ENCODE measurements around the gene GABRE. TPM values are rescaled to one million over a fixed set of nuclear protein-coding genes. Genes with fewer than 3 reads are reported as not detected.

GABRE gene
- total and polyA plus RNA-seq, 10 of the 15 experiments (the other 5 are each of a cell fraction or from before 2014, with no cell fraction given), result 0.01 to 0.15 (median 0.10) TPM; not detected in 6

- ATAC-seq (no peak), FAIRE-seq (no peak), DNase-seq (ENCODE audit: low read depth, low spot score) (no peak)
- no peaks in the 10 kb centered on the region for H3K4me1 ChIP-seq (ENCODE audit: control insufficient read depth, insufficient read depth, low read length)
- no peaks in the 10 kb centered on the region for H3K36me3 ChIP-seq (ENCODE audit: control insufficient read depth in 2 of 2, insufficient read depth in 2 of 2, low read length in 1 of 2)
- H3K27ac ChIP-seq (ENCODE audit: control insufficient read depth, insufficient read depth), result no peak overlapping the region
- ChIA-PET SMC1A (ENCODE audit: uncharacterized antibody, unreplicated experiment) (no interaction called here), CTCF (no interaction called here), RAD21 (ENCODE audit: unreplicated experiment) (no interaction called here), POLR2A (no interaction called here)
- H3K4me2 ChIP-seq (ENCODE audit: control insufficient read depth, insufficient read depth), result no peak overlapping the region
- H3K79me2 ChIP-seq (ENCODE audit: control insufficient read depth, insufficient read depth, low read length), result no peaks in the 10 kb centered on the region
- H3K27me3 ChIP-seq (replicated peaks in 1 of 2; ENCODE audit: control insufficient read depth in 2 of 2, insufficient read depth in 2 of 2, low read length in 1 of 2), result no peaks in the 10 kb centered on the region
- in situ Hi-C loops (cut with MboI) (no loop called here), intact Hi-C loops (cut with micrococcal nuclease; ENCODE audit: unreplicated experiment) (no loop called here)
- WGBS (ENCODE audit: insufficient coverage, insufficient replicate concordance, low lambda C conversion rate, missing lambda C conversion rate), result 4% methylated on average over 12 of the region's 12 CpGs
- no peak overlapping the region for H3K9ac ChIP-seq (ENCODE audit: control insufficient read depth, insufficient read depth, low read length)
- H2AFZ ChIP-seq (ENCODE audit: control insufficient read depth, low read depth, low read length), result no peak overlapping the region
- no peak for TF ChIP-seq MTA2 (IDR thresholded peaks at IDR 0.05; ENCODE audit: low read depth)
- no peak for TF ChIP-seq HDGF (IDR thresholded peaks at IDR 0.05)
- no peak for TF ChIP-seq CBX3 (IDR thresholded peaks at IDR 0.05; ENCODE audit: borderline replicate concordance, low read depth)
- TF ChIP-seq SMC3 (IDR thresholded peaks at IDR 0.05; ENCODE audit: borderline replicate concordance, low read length), result no peak
- no peak for TF ChIP-seq FOS (IDR thresholded peaks at IDR 0.05; ENCODE audit: borderline replicate concordance, extremely low read depth, insufficient read length)
- TF ChIP-seq RBBP5 (conservative IDR thresholded peaks at IDR 0.05), result no peak
- TF ChIP-seq RCOR1 (conservative IDR thresholded peaks at IDR 0.05; ENCODE audit: low read depth, low read length), result no peak
- TF ChIP-seq STAT3 (IDR thresholded peaks at IDR 0.05; ENCODE audit: low read depth, low read length), result no peak
- TF ChIP-seq ATF2 (IDR thresholded peaks at IDR 0.05; ENCODE audit: low read length), result no peak
- no peak for TF ChIP-seq CREB1 (IDR thresholded peaks at IDR 0.05; ENCODE audit: low read depth)
- no peak overlapping the region for H3K4me3 ChIP-seq
- H3K9me3 ChIP-seq (replicated peaks; ENCODE audit: control insufficient read depth, insufficient read depth, low read length), result no peaks in the 10 kb centered on the region
- BruUV-seq (replicated peaks), result no TSS peak
- H4K20me1 ChIP-seq (ENCODE audit: control insufficient read depth, insufficient read depth), result no peaks in the 10 kb centered on the region
These were observed 69.5 kb downstream of the GABRE start for GRCh38 chrX:151904989-151905388.

MicroRNAs encoded within 50 kb of the gene (microRNA counts, 767-probe panel; counts per million panel counts)
- 1,125 counts per million, percentile 35 among the panel's probes with 10 or more counts for microRNA hsa-miR-224-5p
- microRNA hsa-miR-452-5p, result 55.3 counts per million

Small RNAs within 50 kb of the gene (microRNA-seq; reads per million reads assigned to microRNA genes)
- gene MIR224, result 11.5 reads per million, percentile 46 among the genes with 10 or more reads in this experiment
- gene MIR452, result 78.5 reads per million, percentile 72 among the genes with 10 or more reads in this experiment

Other genes starting within 250 kb of the GABRE start
- gene CNGA2, start 239.9 kb downstream of the GABRE start, total RNA-seq (2014; rRNA removed), result not detected in 2 replicates
- gene CNGA2, start 239.9 kb downstream of the GABRE start, total RNA-seq (2014; rRNA removed; fragmentation: Illumina TruSeq; extraction: Trizol), result not detected in 2 replicates
- gene CNGA2, start 239.9 kb downstream of the GABRE start, total RNA-seq (2021), result not detected in 2 replicates
- gene CNGA2, start 239.9 kb downstream of the GABRE start, polyA plus RNA-seq (2011; rRNA removed), result not detected in 2 replicates
- not detected in 2 replicates for gene CNGA2, start 239.9 kb downstream of the GABRE start, polyA plus RNA-seq (2014; fragmentation: Illumina TruSeq; extraction: Trizol)
- not detected for gene CNGA2, start 239.9 kb downstream of the GABRE start, polyA plus RNA-seq (2014; fragmentation: Nextera tagmentation; extraction: Ambion mirVana)
- not detected in 2 replicates for gene CNGA2, start 239.9 kb downstream of the GABRE start, polyA plus RNA-seq (2014; rRNA removed)
- gene CNGA2, start 239.9 kb downstream of the GABRE start, polyA plus RNA-seq (2016; fragmentation: Nextera tagmentation; extraction: Ambion mirVana), result not detected
- gene MAGEA4, start 61.8 kb downstream of the GABRE start, total RNA-seq (2014; rRNA removed), result not detected in 2 replicates
- gene MAGEA4, start 61.8 kb downstream of the GABRE start, total RNA-seq (2014; rRNA removed; fragmentation: Illumina TruSeq; extraction: Trizol), result not detected in 2 replicates
- gene MAGEA4, start 61.8 kb downstream of the GABRE start, total RNA-seq (2021), result not detected in 2 replicates
- 0.06 TPM in 1 of 2 replicates, not detected in the other for gene MAGEA4, start 61.8 kb downstream of the GABRE start, polyA plus RNA-seq (2011; rRNA removed)
- gene MAGEA4, start 61.8 kb downstream of the GABRE start, polyA plus RNA-seq (2014; fragmentation: Illumina TruSeq; extraction: Trizol), result not detected in 2 replicates
- not detected for gene MAGEA4, start 61.8 kb downstream of the GABRE start, polyA plus RNA-seq (2014; fragmentation: Nextera tagmentation; extraction: Ambion mirVana)
- gene MAGEA4, start 61.8 kb downstream of the GABRE start, polyA plus RNA-seq (2014; rRNA removed), result not detected in 2 replicates
- not detected for gene MAGEA4, start 61.8 kb downstream of the GABRE start, polyA plus RNA-seq (2016; fragmentation: Nextera tagmentation; extraction: Ambion mirVana)
- not detected in 2 replicates for gene MAGEA10, start 163.9 kb upstream of the GABRE start, total RNA-seq (2014; rRNA removed)
- gene MAGEA10, start 163.9 kb upstream of the GABRE start, total RNA-seq (2014; rRNA removed; fragmentation: Illumina TruSeq; extraction: Trizol), result not detected in 2 replicates
- not detected in 2 replicates for gene MAGEA10, start 163.9 kb upstream of the GABRE start, total RNA-seq (2021)
- not detected in 2 replicates for gene MAGEA10, start 163.9 kb upstream of the GABRE start, polyA plus RNA-seq (2011; rRNA removed)
- not detected in 2 replicates for gene MAGEA10, start 163.9 kb upstream of the GABRE start, polyA plus RNA-seq (2014; fragmentation: Illumina TruSeq; extraction: Trizol)
- gene MAGEA10, start 163.9 kb upstream of the GABRE start, polyA plus RNA-seq (2014; fragmentation: Nextera tagmentation; extraction: Ambion mirVana), result not detected
- not detected in 2 replicates for gene MAGEA10, start 163.9 kb upstream of the GABRE start, polyA plus RNA-seq (2014; rRNA removed)
- not detected for gene MAGEA10, start 163.9 kb upstream of the GABRE start, polyA plus RNA-seq (2016; fragmentation: Nextera tagmentation; extraction: Ambion mirVana)